NCI-H446 (cell line): ENCODE data around the gene MARCHF6.
"Not testable (repeated sequence)": the region's sequence is repeated elsewhere in the genome, so short reads cannot be mapped to it uniquely, and the experiment has no call there.

Experiments used
- DNase-seq, 2 experiments: peaks; one replicate each; lab custom pipeline; 2025; lab: John Stamatoyannopoulos, UW

The MARCHF6 gene

GRCh38 chr5:10323588-10324488 is 29.7 kb upstream of the MARCHF6 start:
- no peak for DNase-seq

- DNase-seq = no peak
These were observed 28.8 kb upstream of the MARCHF6 start for GRCh38 chr5:10324518-10325370.

GRCh38 chr5:10328323-10328722 is 25.2 kb upstream of the MARCHF6 start:
- no peak for DNase-seq

GRCh38 chr5:10329446-10329819 is 24.1 kb upstream of the MARCHF6 start:
- DNase-seq = no peak

- peak; percentile 95 to 100 for DNase-seq
These were observed 23.5 kb upstream of the MARCHF6 start for GRCh38 chr5:10329820-10330481.

GRCh38 chr5:10330511-10331230 is 22.8 kb upstream of the MARCHF6 start:
- peak in 1 of 2 experiments; percentile 72 for DNase-seq

GRCh38 chr5:10331341-10331796 is 22.1 kb upstream of the MARCHF6 start:
- DNase-seq = peak; percentile 96 to 99

GRCh38 chr5:10332301-10332700 is 21.2 kb upstream of the MARCHF6 start:
- no peak for DNase-seq

GRCh38 chr5:10333154-10334006 is 20.1 kb upstream of the MARCHF6 start:
- no peak for DNase-seq

- no peak for DNase-seq
These were observed 18.7 kb upstream of the MARCHF6 start for GRCh38 chr5:10334831-10335230.

GRCh38 chr5:10335711-10336470 is 17.6 kb upstream of the MARCHF6 start:
- no peak for DNase-seq

GRCh38 chr5:10337107-10337506 is 16.4 kb upstream of the MARCHF6 start:
- no peak for DNase-seq

GRCh38 chr5:10337986-10338385 is 15.5 kb upstream of the MARCHF6 start:
- no peak for DNase-seq

- DNase-seq = no peak
These were observed 14.8 kb upstream of the MARCHF6 start for GRCh38 chr5:10338686-10339057.

- DNase-seq = no peak
These were observed 14.3 kb upstream of the MARCHF6 start for GRCh38 chr5:10339058-10339811.

GRCh38 chr5:10339958-10340357 is 13.5 kb upstream of the MARCHF6 start:
- DNase-seq = no peak

- no peak for DNase-seq
These were observed 10.0 kb upstream of the MARCHF6 start for GRCh38 chr5:10343486-10343885.

GRCh38 chr5:10344461-10345106 is 8.9 kb upstream of the MARCHF6 start:
- DNase-seq = not testable (repeated sequence)

GRCh38 chr5:10348258-10348657 is 5.2 kb upstream of the MARCHF6 start:
- no peak for DNase-seq
